SK-N-SH treated with all-trans-retinoic acid at 6 μM for 48 hours (cell line): ENCODE measurements around the gene NME1.

Experiments used
- ARNTL ChIP-seq: fragments of 450-650 bp; formaldehyde crosslinking; IDR thresholded peaks from 2 replicates; pipeline ENCODE4 v1.5.0; 2020; ENCODE audit warnings: low read depth, mild to moderate bottlenecking, moderate library complexity, borderline replicate concordance
- CREB5 ChIP-seq: fragments of 250-450 bp; sonication (Bioruptor Pico); IDR thresholded peaks from 2 replicates; pipeline ENCODE4 v1.5.1; 2020; ENCODE audit warnings: low read depth, mild to moderate bottlenecking, moderate library complexity
- GLIS3 ChIP-seq: fragments of 250-450 bp; sonication (Bioruptor Pico); IDR thresholded peaks from 2 replicates; pipeline ENCODE4 v1.5.0; 2020; ENCODE audit warnings: mild to moderate bottlenecking, moderate library complexity
- ISL1 ChIP-seq: fragments of 250-450 bp; sonication (Bioruptor Pico); IDR thresholded peaks from 2 replicates; pipeline ENCODE4 v2.1.2; 2022; ENCODE audit warnings: mild to moderate bottlenecking, moderate library complexity
- OSR1 ChIP-seq: fragments of 250-450 bp; sonication (Bioruptor Pico); IDR thresholded peaks from 2 replicates; pipeline ENCODE4 v1.8.0; 2022; ENCODE audit warnings: moderate library complexity, mild to moderate bottlenecking, inconsistent platforms
- ZC3H10 ChIP-seq: fragments of 250-450 bp; sonication (Bioruptor Pico); IDR thresholded peaks from 2 replicates; pipeline ENCODE4 v1.5.1; 2021; ENCODE audit warnings: mild to moderate bottlenecking, moderate library complexity
- ZFP3 ChIP-seq: fragments of 250-450 bp; sonication (Bioruptor Pico); IDR thresholded peaks from 2 replicates; pipeline ENCODE4 v1.5.0; 2020; ENCODE audit warnings: mild to moderate bottlenecking, moderate library complexity
- ZNF8 ChIP-seq: fragments of 450-650 bp; formaldehyde crosslinking; IDR thresholded peaks from 2 replicates; pipeline ENCODE4 v1.5.0; 2020; ENCODE audit warnings: mild to moderate bottlenecking, moderate library complexity
- TF ChIP-seq, protein P1 (sequence below): fragments of 250-450 bp; sonication (Bioruptor Pico); IDR thresholded peaks from 2 replicates; pipeline ENCODE4 v1.8.0; 2020; ENCODE audit warnings: mild to moderate bottlenecking, moderate library complexity, borderline replicate concordance
- TF ChIP-seq, protein P2 (sequence below): fragments of 250-450 bp; sonication (Bioruptor Pico); IDR thresholded peaks from 2 replicates; pipeline ENCODE4 v1.5.1; 2021; ENCODE audit warnings: mild to moderate bottlenecking, moderate library complexity

GRCh38 chr17:51188271-51188833 lies 35.0 kb downstream of the NME1 start:
- TF ChIP-seq, protein P1, sequence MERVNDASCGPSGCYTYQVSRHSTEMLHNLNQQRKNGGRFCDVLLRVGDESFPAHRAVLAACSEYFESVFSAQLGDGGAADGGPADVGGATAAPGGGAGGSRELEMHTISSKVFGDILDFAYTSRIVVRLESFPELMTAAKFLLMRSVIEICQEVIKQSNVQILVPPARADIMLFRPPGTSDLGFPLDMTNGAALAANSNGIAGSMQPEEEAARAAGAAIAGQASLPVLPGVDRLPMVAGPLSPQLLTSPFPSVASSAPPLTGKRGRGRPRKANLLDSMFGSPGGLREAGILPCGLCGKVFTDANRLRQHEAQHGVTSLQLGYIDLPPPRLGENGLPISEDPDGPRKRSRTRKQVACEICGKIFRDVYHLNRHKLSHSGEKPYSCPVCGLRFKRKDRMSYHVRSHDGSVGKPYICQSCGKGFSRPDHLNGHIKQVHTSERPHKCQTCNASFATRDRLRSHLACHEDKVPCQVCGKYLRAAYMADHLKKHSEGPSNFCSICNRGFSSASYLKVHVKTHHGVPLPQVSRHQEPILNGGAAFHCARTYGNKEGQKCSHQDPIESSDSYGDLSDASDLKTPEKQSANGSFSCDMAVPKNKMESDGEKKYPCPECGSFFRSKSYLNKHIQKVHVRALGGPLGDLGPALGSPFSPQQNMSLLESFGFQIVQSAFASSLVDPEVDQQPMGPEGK (CRISPR knock-in tag): no peak
- TF ChIP-seq CREB5 (CRISPR knock-in tag) (no peak), ZFP3 (CRISPR knock-in tag) (no peak), ZC3H10 (no peak), GLIS3 (CRISPR knock-in tag) (no peak), ARNTL (CRISPR knock-in tag) (no peak), ZNF8 (CRISPR knock-in tag) (no peak), ISL1 (no peak), OSR1 (CRISPR knock-in tag) (no peak)
- TF ChIP-seq, protein P2, sequence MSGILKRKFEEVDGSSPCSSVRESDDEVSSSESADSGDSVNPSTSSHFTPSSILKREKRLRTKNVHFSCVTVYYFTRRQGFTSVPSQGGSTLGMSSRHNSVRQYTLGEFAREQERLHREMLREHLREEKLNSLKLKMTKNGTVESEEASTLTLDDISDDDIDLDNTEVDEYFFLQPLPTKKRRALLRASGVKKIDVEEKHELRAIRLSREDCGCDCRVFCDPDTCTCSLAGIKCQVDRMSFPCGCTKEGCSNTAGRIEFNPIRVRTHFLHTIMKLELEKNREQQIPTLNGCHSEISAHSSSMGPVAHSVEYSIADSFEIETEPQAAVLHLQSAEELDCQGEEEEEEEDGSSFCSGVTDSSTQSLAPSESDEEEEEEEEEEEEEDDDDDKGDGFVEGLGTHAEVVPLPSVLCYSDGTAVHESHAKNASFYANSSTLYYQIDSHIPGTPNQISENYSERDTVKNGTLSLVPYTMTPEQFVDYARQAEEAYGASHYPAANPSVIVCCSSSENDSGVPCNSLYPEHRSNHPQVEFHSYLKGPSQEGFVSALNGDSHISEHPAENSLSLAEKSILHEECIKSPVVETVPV: no peak
